ENCODE data around the gene CCDC88B.

Gene CCDC88B

DNA sequence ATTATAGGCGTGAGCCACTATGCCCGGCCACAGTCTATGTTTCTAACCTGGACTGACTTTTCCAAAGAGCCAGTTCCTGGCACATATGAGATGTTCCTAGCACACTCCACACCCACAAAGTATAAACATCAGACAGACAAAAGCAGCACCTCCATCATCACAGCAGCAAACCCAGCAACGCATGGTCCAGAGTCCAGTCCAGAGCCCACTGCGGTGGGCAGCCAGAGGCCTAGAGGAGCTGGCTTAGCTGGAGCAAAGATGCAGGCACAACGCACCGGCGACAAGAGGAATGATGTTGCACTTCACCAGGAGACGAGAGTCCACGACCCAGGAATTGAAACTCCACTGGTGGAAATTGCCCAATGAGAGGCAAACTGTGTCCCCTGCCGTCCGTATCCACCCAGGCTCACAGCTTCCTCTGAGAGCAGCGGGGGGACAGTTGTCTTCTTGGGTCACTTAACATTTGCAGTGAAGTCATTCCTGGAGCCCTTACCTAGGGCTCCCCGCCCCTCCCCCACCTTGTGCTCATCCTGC lies 55.6 kb downstream of the CCDC88B start:
- TF ChIP-seq CTCF (IDR thresholded peaks at IDR 0.05), result no peak
- TF ChIP-seq ZFX (IDR thresholded peaks at IDR 0.05; ENCODE audit: borderline replicate concordance), result no peak
- H3K27ac ChIP-seq, result no peak overlapping the region

DNA sequence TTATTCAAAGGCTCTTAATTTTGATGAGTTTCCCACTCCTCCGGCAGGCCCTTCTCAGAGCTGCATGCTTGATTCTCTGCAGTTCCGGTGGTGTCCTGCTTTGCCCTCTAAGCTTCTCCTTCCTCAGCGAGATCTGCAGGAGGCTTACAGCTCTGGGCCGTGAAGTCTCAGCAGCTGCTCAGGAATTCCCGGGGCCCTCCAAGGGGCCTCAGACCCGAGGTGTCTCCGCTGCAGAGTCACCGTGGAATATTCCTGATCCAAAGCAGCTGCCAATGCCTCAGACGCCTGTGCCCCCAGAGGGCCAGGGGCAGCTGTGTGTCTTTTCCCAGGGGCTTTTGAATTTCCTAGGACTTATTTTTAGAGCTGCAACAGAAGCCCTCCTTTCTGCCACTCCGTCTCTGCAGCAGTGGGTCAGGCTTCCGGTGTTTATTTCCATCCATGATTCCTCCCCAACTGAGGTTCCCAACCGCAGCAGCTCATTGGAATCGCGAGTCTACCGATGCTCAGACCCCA lies 56.1 kb downstream of the CCDC88B start:
- no peak overlapping the region for H3K27ac ChIP-seq
- no peak for TF ChIP-seq CTCF (IDR thresholded peaks at IDR 0.05)
- TF ChIP-seq ZFX (IDR thresholded peaks at IDR 0.05; ENCODE audit: borderline replicate concordance), result no peak

DNA sequence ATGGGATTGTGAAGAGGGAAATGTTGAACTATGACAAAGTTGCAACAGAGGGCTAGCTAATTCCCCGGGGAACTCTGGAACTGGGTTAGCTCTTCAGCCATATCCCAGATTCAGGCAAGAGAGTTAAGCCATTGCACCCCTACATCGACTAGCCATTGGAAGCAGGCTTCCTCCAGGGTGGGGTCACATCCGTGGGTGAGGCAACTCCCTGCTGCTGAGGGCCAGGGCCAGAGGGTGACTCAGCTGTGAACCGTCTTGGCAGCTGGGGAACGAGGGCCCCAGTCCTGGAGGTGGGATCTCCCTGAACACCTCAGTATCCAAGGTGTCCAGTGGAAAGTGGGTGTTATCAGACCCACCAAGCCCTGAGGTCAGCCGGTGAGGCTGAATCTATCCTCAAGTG lies 60.1 kb downstream of the CCDC88B start:
- H3K27ac ChIP-seq, result no peak overlapping the region
- no peak for TF ChIP-seq CTCF (IDR thresholded peaks at IDR 0.05)
- no peak for TF ChIP-seq ZFX (IDR thresholded peaks at IDR 0.05; ENCODE audit: borderline replicate concordance)

DNA sequence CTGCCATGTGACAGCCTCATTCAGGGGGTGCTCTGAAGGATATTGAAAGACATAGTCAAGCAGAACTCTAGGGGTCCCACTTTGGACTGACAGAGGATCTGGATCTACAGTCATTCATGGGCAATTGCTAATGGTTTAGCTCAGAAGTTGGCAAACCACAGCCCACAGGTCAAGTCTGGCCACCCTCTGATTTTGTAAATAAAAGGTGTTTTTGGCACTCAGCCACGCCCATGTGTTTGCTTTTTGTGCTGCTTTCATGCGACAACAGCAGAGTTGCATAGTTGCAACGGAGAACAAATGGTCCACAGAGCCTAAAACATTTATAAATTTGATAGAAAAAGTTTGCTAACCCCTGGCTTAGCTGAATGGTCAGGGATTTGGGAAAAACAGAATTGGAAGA lies 60.7 kb downstream of the CCDC88B start:
- no peak for TF ChIP-seq ZFX (IDR thresholded peaks at IDR 0.05; ENCODE audit: borderline replicate concordance)
- TF ChIP-seq CTCF (IDR thresholded peaks at IDR 0.05), result no peak
- no peak overlapping the region for H3K27ac ChIP-seq

DNA sequence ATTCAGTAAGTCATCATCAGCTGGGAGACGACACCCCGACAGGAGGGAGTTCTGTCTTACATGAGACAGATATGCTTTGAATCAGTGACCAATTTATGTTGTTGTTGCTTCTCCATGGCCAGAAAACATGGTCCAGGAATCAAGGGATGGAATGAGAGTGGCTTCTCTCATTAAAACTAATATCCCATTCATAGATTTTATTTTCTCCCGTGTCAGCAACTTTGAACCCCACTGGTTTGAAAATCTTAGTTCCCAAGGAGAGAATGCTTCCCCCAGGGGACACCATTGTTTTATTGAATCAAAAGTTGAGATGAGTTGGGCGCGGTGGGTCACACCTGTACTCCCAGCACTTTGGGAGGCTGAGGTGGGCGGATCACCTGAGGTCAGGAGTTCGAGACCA lies 61.8 kb downstream of the CCDC88B start:
- TF ChIP-seq CTCF (IDR thresholded peaks at IDR 0.05) (no peak), ZFX (IDR thresholded peaks at IDR 0.05; ENCODE audit: borderline replicate concordance) (no peak)
- no peak overlapping the region for H3K27ac ChIP-seq

GRCh38 chr11:64403106-64403505 lies 63.1 kb downstream of the CCDC88B start:
- no peak overlapping the region for H3K27ac ChIP-seq
- TF ChIP-seq CTCF (IDR thresholded peaks at IDR 0.05) (no peak), ZFX (IDR thresholded peaks at IDR 0.05; ENCODE audit: borderline replicate concordance) (no peak)

DNA sequence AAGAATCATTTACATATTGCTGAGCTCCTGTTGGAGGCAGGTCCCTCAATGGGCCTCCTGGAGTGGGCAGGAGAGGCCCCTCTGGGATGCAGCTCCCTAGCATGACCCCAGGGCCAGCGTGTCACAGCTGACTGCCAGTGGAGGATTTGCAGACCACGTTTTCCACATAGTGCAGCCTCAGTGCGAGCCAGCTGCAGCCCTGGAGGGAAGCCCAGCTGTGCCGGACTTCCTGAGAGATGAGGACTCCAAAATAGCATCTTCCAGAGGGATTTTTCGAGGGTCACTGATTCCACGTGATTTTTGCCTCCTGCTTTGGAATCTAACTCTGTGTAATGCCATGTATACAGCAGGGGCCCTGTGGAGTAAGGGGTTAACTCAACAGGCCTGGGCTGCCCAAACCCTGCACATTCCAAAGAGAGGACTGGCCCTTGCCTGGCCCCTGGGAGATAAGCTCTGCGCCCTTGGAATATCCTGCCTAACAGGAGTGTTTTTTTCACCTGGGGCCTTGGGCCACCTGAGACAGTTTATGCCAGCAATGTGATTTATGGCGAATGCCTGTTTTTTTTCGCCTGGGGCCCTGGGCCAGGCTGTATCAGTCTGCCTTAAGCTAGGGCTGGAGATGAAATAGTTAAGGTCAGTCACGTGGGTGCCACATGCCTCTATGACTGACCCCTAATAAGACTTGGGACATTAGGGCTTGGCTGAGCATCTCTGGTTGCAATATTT lies 66.4 kb downstream of the CCDC88B start:
- no peak for TF ChIP-seq CTCF (IDR thresholded peaks at IDR 0.05)
- no peak for TF ChIP-seq ZFX (IDR thresholded peaks at IDR 0.05; ENCODE audit: borderline replicate concordance)
- H3K27ac ChIP-seq, result no peak overlapping the region

All from 22Rv1 (cell line).